Cerebellar cortex (tissue), 1 donor: ENCODE measurements around the gene CSNK1G1.
A peak's percentile ranks its signal among the peaks of the same experiment; 100 is the strongest.

Source experiments
- DNase-seq: peaks from one replicate; pipeline ENCODE4 v3.0.0-alpha.2; 2015; ENCODE audit warnings: low spot score

Gene CSNK1G1

DNA sequence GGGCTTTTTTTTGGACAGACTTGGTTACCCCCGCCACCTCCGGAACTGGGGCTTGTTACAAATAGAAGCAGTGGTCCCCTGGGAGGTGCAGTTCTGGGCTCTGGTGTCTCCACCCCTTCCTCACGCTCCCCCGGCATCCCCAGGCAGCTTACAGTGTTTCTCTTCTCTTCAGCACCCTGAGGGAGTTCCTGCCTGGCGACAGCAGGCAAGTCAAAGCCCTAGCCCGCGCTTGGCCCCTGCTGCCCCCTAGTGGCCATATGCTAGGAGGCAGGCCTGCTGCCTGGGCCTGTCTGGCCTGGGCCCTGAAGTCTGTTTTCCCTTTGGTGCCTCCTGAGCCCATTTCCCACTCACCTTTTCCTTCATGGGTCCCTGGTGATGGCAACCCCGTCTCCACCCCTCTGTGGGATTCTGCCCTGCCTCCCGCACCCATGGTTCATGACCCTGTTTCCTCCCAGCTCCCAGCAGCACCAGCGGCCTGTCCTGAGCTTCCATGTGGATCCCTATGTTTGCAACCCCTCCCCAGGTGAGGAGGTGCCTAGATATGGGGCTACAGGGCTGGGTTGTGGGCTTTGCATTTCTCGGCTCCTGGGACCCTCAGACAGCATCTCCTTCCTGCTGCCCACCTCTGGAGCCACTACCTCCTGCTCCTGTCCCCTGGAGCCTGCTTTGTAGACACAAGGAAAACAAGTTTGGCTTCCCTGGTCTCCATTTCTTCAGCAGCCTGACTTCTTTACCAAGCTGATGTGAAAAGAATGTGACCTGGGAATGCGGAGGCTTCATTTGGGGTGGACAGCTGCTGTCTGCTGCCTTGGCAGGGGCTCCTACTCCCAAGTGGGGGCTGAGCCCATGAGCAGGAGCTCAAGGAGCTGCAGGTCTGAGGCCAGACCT, 202.2 kb downstream of the CSNK1G1 start:
- peak; percentile 94 for DNase-seq

DNA sequence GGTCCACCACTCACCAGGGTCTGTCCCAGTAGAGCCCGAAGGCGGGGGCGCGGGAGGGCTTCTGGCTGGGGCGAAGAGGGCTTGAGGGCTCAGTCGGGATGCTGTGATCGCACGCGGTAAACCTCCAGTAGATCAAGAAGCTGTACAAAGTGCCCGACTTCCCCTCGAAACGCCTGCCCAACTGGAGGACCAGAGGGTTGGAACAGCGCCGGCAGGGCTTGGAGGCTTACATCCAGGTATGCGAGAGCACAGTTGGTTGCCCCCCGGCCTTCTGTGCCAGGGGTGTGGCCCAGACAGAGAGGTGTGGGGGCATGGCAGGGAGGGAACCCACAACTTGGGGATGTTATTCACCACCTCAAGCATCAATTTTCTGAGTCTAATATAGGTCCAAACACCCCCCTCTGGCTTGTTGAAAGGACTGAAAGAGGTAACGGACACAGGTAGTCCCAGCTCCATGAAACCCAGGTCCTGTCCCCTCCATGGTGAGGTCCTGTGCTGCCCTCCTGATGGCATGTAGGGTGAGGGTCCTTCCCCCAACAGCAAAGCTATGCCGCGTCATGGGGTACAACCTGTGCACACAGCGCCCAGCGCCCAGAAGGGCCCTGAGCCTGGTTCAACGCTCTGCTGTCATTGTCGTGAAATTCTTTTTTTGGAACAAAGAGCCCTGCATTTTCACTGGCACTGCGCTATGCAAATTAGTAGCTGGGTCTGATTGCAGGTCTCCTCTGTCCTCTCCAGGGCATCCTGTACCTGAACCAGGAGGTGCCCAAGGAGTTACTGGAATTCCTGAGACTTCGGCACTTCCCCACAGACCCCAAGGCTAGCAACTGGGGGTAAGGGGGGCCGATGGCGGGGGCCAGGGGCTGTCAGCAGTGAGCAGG, 203.2 kb downstream of the CSNK1G1 start:
- DNase-seq, result peak; percentile 63

DNA sequence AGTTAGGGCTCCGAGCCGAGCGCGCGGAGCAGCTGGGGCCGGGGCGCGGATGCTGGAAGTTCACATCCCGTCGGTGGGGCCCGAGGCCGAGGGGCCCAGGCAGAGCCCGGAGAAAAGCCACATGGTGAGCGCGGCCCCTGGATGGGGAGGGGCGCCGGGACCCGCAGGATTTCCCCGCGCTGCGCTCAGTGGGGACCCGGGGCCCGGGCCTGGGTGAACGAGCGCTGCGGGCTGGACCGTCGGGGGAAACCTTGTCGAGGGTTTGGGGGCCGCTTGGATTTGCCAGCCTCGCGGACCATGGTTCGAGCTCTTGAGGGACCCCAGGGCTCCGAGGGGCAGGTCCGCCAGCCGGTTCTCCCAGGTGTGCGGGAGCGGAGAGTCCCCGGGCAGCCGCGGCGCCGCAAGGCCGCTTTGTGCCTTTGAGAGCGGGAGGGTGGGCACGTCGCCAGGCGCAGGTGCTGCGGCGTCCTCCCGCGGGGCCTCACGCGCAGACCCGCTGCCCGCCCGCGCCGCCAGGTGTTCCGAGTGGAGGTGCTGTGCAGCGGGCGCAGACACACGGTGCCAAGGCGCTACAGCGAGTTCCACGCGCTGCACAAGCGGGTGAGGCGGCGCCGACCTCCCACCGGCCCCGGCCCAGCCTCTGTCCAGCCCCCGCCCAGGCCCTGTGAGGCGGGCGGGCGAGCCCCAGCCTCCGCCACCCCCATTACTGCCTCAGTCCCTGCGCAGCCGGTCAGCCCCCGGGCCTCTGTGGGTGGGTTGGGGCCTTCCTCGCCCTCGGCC, 204.1 kb downstream of the CSNK1G1 start, which contains the start of gene SNX22:
TSS of gene SNX22 (plus strand) at position 5 of the 780 bp plus-strand sequence. CDS start at position 50, 45 bp downstream.
- no peak for DNase-seq

DNA sequence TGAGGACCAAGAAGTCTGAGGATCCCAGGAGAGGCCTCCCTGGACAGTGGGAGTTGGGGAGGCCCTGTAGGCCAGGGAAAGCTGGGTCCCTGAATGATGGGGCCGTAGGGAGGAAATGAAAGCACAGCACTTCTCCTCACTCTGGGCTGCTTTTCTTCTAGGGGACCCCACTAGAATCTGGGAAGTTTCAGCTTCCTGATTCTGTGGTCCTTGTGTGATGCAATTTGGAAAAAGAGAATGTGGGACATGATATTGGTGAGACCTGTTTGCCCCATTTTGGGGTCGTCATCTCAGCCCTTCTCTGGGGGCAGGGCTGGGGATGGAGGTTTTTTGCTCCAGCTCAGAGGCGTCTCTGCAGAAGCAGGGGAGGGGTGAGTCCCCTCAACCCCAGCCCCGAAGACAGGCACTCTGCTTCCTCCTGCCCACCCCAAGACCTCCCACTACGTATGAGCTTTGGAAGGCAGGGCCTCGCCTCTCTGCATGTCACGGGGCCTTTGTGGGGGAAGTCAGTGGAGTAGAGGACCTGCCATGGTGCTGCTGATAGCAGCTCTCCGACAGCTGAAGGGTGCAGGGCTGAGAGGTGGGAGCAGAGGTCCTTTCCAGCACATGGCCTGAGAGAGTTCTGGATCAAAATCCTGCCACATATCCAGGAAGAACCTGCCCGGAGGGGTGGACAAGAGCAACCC, 205.9 kb downstream of the CSNK1G1 start:
- no peak for DNase-seq

DNA sequence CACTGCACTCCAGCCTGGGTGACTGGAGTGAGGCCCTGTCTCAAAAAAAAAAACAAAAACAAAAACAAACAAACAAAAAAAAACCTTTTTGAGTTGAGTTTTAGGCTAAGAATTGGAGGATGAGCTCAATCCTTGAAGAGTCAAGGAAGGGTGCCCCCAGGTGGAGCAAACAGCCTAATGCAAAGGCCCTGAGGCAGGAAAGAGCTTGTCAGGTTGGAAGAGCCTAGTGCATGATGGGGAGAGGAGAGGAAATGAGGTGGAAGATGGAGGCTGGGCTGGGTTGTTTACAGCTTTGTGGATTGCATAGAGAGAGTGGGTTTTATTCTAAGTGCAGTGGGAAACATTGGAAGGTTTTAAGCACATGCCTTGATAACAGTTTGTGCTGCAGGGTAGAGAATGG, 206.5 kb downstream of the CSNK1G1 start:
- peak; percentile 62 for DNase-seq

DNA sequence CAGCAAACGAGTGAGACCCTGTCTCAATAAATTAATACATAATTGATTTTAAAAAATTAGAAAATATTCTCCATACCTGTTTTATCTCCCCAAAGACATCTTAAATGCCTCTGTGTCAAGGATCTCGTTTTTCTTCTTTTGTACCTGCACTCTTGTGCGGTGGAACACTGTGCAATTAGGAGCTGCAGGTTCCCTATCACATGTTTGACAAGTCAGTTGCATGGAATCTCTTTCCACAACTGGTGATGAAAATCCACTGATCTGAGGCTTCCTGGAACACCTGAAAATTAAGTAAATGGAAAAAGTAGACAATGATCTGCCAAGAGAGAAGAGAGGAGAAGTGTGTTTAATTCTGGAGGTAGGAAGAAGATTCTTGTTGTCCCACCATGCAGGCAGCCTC, 207.4 kb downstream of the CSNK1G1 start:
- no peak for DNase-seq

DNA sequence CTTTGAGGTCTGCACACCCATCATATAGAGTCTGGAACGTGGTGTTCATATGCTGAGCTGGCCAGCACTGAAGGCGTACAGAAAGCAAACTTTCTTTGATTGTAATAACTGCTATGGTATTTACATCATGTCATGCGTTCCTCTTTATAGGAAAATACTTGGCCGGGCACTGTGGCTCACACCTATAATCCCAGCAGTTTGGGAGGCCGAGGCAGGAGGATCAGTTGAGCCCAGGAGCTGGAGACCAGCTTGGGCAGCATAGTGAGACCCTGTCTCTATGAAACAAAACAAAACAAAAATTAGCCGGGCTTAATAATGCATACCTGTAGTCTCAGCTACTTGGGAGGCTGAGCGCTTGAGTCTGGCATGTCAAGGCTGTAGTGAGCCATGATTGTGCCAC, 207.8 kb downstream of the CSNK1G1 start:
- no peak for DNase-seq

DNA sequence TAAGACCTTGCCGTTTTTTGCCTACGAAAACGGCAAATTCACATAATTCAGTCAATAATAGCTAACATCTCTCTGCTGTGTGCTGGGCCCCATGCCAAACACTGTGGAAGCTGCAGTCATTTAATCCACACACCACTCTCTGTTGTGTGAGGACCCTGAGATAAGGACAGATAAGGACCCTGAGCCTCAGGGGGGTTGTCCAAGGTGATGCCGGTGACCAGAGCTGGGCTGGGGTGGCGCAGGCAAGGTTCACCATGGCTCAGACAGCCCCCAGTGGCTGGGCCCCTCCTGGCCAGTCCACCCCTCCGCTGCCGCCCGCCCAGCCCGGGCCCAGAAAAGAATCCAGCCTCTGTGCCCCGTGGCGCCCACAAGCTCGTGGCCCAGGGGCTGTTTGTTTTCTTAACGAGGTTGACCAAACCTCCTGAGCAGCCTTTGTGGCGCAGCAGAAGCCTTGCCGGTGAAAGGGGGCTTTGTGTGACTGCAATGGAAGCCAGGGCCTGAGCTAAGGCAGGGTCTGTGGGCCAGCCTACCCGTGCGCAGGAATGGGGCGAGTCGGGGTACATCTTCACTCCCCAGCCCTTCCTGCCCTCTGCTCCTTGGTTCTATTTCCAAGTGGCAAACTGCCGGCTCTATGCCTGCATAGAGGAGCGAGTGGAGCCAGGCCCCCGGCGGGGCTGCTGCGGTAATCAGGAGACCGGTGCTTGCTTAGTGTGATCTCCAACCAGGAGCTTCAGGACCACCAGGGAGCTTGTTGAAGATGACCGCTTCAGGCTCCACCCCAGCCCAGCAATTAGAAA, 208.9 kb downstream of the CSNK1G1 start:
- no peak for DNase-seq

DNA sequence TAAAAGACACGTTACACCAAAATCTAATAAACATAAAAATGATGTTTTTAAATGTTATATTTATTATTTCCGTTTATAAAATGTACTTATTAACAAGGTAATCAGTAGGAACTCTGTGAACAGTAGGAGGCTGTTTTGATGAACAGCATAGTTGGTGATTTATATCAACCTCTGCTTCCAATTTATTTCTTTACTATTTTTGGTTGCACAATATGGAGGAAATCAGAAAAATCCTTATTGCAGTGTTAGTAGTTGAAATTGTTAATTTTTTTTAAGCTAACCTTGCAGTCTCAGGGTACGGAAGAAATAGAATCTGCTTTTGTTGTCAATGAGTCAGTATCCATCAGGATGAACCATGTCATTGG, 209.5 kb downstream of the CSNK1G1 start:
- DNase-seq, result no peak

DNA sequence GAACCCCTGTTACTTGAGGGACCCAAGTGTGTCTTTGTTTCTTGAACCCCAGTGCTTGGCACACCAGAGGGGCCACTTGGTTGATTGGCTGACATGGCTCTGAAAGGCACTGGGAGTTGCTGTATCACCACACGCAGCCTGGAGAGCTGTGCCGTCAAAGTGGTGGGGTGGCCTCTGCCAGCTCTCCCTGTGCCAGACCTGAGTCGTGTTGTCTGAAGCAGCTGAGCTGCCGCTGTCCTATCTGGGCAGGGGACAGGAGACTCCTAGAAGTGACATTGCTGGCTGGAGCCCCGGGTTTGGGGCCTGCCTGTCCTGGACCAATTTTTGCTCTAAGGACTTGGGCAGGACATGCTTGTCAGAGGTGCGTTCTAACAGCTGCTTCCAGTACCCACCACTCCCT, 209.9 kb downstream of the CSNK1G1 start:
- DNase-seq, result no peak

DNA sequence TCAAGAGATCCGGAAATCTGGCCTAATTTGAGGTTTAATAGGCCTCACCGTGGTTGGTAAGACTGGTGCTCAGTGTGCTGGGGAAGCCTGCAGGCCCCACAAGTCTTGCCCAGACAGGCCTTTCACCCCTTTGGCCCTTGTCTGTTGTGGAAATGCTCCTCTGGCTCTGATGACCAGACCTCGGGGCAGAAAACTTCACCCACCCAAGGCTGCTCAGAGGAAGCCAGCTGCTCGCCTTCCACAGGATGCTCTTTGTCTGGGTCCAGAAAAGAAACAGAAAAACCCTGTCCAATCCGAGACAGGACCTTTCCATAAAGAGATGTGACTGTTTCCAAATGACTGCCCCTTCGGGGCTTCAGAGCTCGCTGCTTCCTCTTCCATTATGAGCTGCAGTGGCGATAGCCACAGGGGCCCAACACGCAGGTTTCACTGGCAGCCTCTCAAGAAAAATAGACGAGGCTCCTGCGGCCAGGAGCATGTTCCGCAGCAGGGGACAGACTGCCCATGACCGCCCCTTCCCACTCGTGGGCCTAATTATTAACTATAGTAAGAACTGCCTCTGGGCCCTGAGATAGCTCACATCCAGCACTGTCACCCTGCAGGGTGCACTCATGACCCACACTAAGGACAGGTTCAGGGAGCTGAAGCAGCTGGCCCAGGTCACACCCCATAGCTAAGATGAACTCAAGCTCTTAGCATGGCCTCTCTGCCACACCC, 211.2 kb downstream of the CSNK1G1 start:
- no peak for DNase-seq

DNA sequence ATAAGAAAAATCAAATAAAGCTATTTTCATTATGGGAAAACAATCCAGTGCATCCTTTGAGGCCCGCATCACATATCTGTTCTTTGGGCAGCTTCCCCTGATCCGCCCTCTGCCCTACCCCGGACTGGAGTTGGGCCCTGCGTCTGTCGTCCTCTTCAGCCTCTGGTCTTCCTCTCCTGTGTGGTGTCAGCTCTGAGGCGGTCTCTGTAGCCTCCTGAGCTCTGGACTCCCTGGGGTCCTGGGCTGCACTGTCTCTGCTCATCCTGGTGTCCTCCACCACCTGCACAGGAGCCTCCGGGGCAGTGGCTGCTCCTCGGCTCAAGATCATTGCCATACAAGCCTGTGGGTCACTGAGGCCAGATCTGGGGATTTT, 211.8 kb downstream of the CSNK1G1 start:
- DNase-seq, result no peak

DNA sequence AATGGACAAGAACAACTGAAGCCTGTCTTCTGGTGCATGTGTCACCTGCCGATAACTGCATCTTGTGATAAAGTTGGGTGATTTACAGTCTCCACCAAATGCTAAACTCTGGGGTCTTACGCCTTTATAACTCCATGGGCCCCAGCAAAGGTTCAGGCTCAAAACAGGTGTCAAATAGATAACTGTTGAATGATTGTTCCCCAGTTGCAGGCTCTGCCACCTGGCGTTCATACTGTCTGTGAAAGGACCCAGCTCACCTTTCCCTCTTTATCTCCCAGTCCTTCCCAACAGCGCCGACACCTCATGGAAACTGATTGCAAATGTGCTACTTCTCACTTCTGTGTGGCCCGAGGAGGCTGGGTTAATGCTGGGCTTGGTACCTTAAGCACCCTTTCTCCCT, 212.7 kb downstream of the CSNK1G1 start:
- DNase-seq, result no peak

DNA sequence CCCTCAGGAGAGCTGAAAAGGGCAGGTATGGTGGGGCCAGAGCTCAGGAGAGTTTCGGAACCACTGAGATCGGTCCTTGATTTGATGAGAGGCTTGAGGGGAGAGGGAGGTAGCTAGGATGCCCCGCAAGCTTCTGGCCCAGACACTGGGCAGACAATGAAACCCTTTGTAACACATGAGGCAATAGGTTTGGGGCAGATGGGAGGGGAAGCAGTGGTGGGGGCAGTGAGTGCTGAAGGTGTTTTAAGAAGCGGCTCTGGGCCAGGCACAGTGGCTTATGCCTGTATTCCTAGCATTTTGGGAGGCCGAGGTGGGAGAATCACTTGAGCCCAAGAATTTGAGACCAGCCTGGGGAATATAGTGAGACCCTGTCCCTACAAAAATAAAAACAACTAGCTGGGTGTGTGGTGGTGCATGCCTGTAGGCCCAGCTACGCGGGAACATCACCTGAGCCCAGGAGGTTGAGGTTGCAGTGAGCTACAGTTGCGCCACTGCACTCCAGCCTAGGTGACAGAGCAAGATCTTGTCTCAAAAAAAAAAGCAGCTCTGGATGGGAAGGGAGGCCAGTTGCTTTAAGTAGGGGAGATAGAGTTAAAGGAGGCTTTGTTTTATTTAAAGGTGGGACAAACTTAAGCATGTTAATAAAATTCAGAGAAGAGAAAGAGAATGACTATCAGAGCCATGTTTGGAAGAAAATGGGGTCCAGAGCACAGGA, 214.0 kb downstream of the CSNK1G1 start:
- no peak for DNase-seq

DNA sequence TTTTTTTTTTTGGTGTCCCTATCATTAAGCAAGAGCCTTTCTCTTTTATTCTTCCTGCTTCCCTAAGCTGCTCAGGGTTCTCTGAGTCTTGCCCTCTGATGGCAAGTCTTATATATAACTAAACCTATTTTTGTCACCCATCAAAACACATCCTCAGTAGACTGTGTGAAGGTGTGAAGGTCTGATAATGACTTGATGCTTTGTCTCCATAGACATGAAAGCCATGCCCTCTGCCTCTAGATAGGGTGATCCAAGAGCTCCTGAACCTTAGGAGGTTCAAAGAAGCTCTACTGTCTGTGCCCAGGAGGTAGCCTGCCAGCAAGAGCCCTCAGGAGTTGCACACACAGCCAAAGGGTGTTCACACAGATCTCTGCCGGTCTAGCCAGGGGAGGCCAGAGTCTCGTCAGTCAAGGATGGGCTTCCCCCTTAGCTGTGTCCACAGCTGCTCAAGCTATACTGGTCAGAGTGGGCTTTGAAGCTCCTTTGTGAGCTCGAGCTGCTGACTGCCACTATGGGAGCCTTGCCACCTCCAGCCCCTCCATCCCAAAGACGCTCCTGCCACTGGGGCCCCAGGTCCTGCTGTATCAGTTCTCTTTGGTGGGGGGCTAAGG, 217.5 kb downstream of the CSNK1G1 start:
- no peak for DNase-seq

DNA sequence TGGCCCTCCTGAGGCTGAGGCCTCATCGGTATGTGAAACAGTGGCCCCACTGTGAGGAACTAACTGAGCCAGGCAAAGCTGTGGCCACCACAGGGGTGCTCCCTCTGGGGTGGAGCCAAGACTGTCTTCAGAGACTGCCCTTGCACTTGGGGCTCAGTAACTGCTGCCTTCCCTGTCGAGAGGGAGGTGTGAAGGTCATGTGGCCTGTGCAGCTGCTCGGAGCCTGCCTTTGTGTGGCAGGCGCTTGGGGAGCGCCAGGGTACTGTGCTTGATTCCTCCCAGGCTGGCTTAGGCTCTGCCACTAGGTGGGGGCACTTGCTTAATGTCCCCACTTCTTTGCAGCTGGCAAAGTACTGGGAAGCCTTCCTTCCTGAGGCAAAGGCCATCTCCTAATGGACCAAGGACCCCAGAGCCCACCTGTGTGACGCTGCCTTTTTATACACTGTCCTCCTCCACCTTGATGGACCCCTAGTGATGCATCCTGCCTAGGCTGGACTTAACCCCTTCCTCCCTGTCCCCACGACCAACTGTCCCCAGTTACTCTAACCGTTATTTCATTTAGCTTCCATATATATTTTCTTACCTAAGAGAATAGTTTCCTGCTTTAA, 218.6 kb downstream of the CSNK1G1 start:
- no peak for DNase-seq

DNA sequence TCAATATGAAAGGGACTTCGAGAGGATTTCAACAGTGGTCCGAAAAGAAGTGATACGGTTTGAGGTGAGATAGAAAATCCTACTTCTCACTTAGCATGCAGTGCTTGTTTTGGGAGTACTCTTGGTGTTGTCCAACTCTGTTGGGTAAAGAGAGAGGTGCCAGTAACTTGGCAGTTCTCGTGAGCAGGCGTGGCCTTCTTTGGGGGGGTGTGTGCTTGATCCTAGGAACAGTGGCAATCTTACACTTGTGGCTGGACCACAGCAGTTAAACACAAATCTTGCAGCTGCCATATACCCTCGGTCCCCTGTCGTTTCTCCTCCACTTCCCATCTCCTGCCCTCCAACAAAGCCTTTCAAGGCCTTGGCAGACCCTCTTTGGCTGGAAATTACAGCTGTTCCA, 219.6 kb downstream of the CSNK1G1 start:
- no peak for DNase-seq

DNA sequence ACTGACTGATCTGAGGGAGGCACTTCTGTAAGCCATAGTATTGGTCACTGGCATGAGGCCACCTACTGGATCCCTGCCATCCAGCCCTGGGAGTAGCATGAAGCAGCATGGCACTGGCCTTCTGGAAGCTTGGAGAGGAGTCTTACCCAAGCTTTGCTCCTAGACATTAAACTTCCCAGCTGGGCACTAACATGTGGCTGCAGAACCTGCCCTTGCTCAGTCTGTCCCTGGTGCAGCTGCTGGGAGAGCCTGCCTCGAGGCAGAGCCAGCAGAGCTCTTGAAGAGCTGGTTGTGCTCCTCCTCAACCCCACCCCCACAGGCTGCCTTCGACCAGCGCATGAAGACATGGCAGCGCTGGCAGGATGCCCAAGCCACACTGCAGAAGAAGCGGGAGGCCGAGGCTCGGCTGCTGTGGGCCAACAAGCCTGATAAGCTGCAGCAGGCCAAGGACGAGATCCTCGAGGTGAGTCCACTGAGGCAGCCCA, 221.6 kb downstream of the CSNK1G1 start:
- peak; percentile 54 for DNase-seq
